ENCODE results near the gene DOCK2.

The DOCK2 gene

GRCh38 chr5:169635936-169636335, 1.1 kb upstream of the DOCK2 start:
- TF ChIP-seq FOXP2 (optimal IDR thresholded peaks at IDR 0.05; ENCODE audit: borderline replicate concordance, extremely low read depth, extremely low read length, insufficient read depth) = no peak
- no peak for TF ChIP-seq TAF1 (IDR thresholded peaks at IDR 0.05; ENCODE audit: borderline replicate concordance, insufficient read depth, low read length)
- no peak for TF ChIP-seq REST (IDR thresholded peaks at IDR 0.05; ENCODE audit: insufficient read depth in 1 of 2, low read depth in 2 of 2, low read length in 2 of 2)
- no peak for TF ChIP-seq POLR2AphosphoS5 (IDR thresholded peaks at IDR 0.05; ENCODE audit: low read depth, low read length)
- TF ChIP-seq SIN3A (IDR thresholded peaks at IDR 0.05; ENCODE audit: borderline replicate concordance, insufficient read depth, low read length) = no peak

- no peak for TF ChIP-seq FOXP2 (optimal IDR thresholded peaks at IDR 0.05; ENCODE audit: borderline replicate concordance, extremely low read depth, extremely low read length, insufficient read depth)
- no peak for TF ChIP-seq TAF1 (IDR thresholded peaks at IDR 0.05; ENCODE audit: borderline replicate concordance, insufficient read depth, low read length)
- no peak for TF ChIP-seq SIN3A (IDR thresholded peaks at IDR 0.05; ENCODE audit: borderline replicate concordance, insufficient read depth, low read length)
- no peak for TF ChIP-seq POLR2AphosphoS5 (IDR thresholded peaks at IDR 0.05; ENCODE audit: low read depth, low read length)
- TF ChIP-seq REST (IDR thresholded peaks at IDR 0.05; ENCODE audit: insufficient read depth in 1 of 2, low read depth in 2 of 2, low read length in 2 of 2) = no peak
Measured at GRCh38 chr5:169636477-169637084, 494 bp upstream of the DOCK2 start.

- no peak for TF ChIP-seq FOXP2 (optimal IDR thresholded peaks at IDR 0.05; ENCODE audit: borderline replicate concordance, extremely low read depth, extremely low read length, insufficient read depth)
Measured at GRCh38 chr5:169637549-169638121, 560 bp downstream of the DOCK2 start.

- peak; percentile 90 to 94 for TF ChIP-seq REST (IDR thresholded peaks at IDR 0.05; ENCODE audit: insufficient read depth in 1 of 2, low read depth in 2 of 2, low read length in 2 of 2)
- TF ChIP-seq POLR2AphosphoS5 (IDR thresholded peaks at IDR 0.05; ENCODE audit: low read depth, low read length) = no peak
Measured at GRCh38 chr5:169641253-169641652, 4.2 kb downstream of the DOCK2 start.

- TF ChIP-seq FOXP2 (optimal IDR thresholded peaks at IDR 0.05; ENCODE audit: borderline replicate concordance, extremely low read depth, extremely low read length, insufficient read depth) = no peak
- TF ChIP-seq REST (IDR thresholded peaks at IDR 0.05; ENCODE audit: insufficient read depth in 1 of 2, low read depth in 2 of 2, low read length in 2 of 2) = no peak
- no peak for TF ChIP-seq POLR2AphosphoS5 (IDR thresholded peaks at IDR 0.05; ENCODE audit: low read depth, low read length)
- TF ChIP-seq TAF1 (IDR thresholded peaks at IDR 0.05; ENCODE audit: borderline replicate concordance, insufficient read depth, low read length) = no peak
- TF ChIP-seq SIN3A (IDR thresholded peaks at IDR 0.05; ENCODE audit: borderline replicate concordance, insufficient read depth, low read length) = no peak
Measured at GRCh38 chr5:169646856-169647255, 9.8 kb downstream of the DOCK2 start.
